HepG2 (cell line): ENCODE data around the gene RHBDF2. TPM values are rescaled to one million over a fixed set of nuclear protein-coding genes. Genes with fewer than 3 reads are reported as not detected.

Experiments
- ATAC-seq: fragments of 200-7000 bp; cut with Tn5 transposase; 3 replicates; pipeline ENCODE4 v1.9.1; 2020; ENCODE audit warnings: mild to moderate bottlenecking, moderate library complexity
- BruUV-seq: library from RNA; stranded (reverse); fragments of 400-500 nt; replicated peaks from 2 replicates; lab custom pipeline; 2021; lab: Mats Ljungman, UMichigan
- CTCF ChIA-PET: fragments of 300-600 bp; formaldehyde crosslinking; extraction: SDS; loops from one replicate; lab custom pipeline; 2021; ENCODE audit warnings: low total read pairs, inconsistent platforms, low intra/inter-chr PET ratio; lab: Yijun Ruan, JAX
- POLR2A ChIA-PET: fragments of 350-600 bp; sonication (Branson Sonifier 250); formaldehyde crosslinking; loops from one replicate; lab custom pipeline; 2020; ENCODE audit warnings: antibody characterized with exemption, inconsistent platforms; lab: Yijun Ruan, JAX
- DNase-seq: peaks from one replicate; pipeline ENCODE4 v3.0.0-alpha.2; 2015; ENCODE audit warnings: low spot score
- FAIRE-seq: peaks from 3 replicates; lab custom pipeline; 2011; peaks lifted over from hg19 to GRCh38; lab: Jason Lieb, UNC
- H2AFZ ChIP-seq: one replicate; pipeline ENCODE4 v1.6.1; 2011; ENCODE audit warnings: low read length, inconsistent platforms
- H3K27ac ChIP-seq: fragments of 300-600 bp; 3 replicates; pipeline ENCODE4 v1.8.0; 2011; ENCODE audit warnings: mixed run types, mild to moderate bottlenecking, mixed read lengths, low read length, inconsistent platforms; ENCODE audit not compliant: insufficient read depth; ENCODE audit errors: extremely low read length
- H3K27me3 ChIP-seq, 2 experiments: fragments of 200-600 bp in 1 of 2; 2 replicates in 1 of 2; 3 replicates in 1 of 2; pipeline versions ENCODE4 v1.6.0 to v1.8.0; 2011; ENCODE audit warnings: low read length in 2 of 2, mild to moderate bottlenecking in 2 of 2, moderate library complexity in 2 of 2, inconsistent platforms in 1 of 2; ENCODE audit not compliant: insufficient read depth in 2 of 2, control insufficient read depth in 1 of 2
- H3K36me3 ChIP-seq, 2 experiments: fragments of 200-600 bp in 1 of 2; replicated peaks in 1 of 2; 2 replicates in 1 of 2; 3 replicates in 1 of 2; pipeline versions ENCODE4 v1.5.1 to v1.8.0; 2011; ENCODE audit warnings: low read length in 2 of 2, inconsistent platforms in 1 of 2; ENCODE audit not compliant: insufficient read depth in 2 of 2, control insufficient read depth in 1 of 2
- H3K4me1 ChIP-seq: 2 replicates; pipeline ENCODE4 v1.5.1; 2012; ENCODE audit warnings: low read length, inconsistent platforms; ENCODE audit not compliant: insufficient read depth
- H3K4me2 ChIP-seq: 2 replicates; pipeline ENCODE4 v1.6.0; 2011; ENCODE audit warnings: low read depth, low read length, inconsistent platforms
- H3K4me3 ChIP-seq, 3 experiments: fragments of 200-600 bp in 1 of 3; sonication (generic), shearing (Covaris generic) in 1 of 3; replicated peaks in 1 of 3; 2 replicates each; pipeline ENCODE4 v1.5.1; 2011 to 2016; ENCODE audit warnings: low read length in 3 of 3, inconsistent platforms in 2 of 3, low read depth in 2 of 3, mild to moderate bottlenecking in 2 of 3, control low read depth in 1 of 3, mixed read lengths in 1 of 3; ENCODE audit not compliant: insufficient read depth in 1 of 3
- H3K79me2 ChIP-seq: one replicate; pipeline ENCODE4 v1.6.1; 2011; ENCODE audit warnings: low read length, inconsistent platforms; ENCODE audit not compliant: insufficient read depth
- H3K9ac ChIP-seq: 2 replicates; pipeline ENCODE4 v1.6.0; 2011; ENCODE audit warnings: mild to moderate bottlenecking, low read depth, low read length, inconsistent platforms; ENCODE audit not compliant: insufficient read depth
- H3K9me3 ChIP-seq: 2 replicates; pipeline ENCODE4 v1.5.1; 2012; ENCODE audit warnings: mild to moderate bottlenecking, low read length
- H4K20me1 ChIP-seq: 2 replicates; pipeline ENCODE4 v1.6.0; 2011; ENCODE audit warnings: inconsistent platforms, mild to moderate bottlenecking, low read length, moderate library complexity; ENCODE audit not compliant: insufficient read depth
- CEBPZ ChIP-seq: IDR thresholded peaks from 2 replicates; pipeline ENCODE4 v1.6.1; 2012; ENCODE audit warnings: low read length, improper control_type of control experiment
- CERS6 ChIP-seq: sonication (generic); formaldehyde crosslinking; IDR thresholded peaks from 2 replicates; pipeline ENCODE4 v1.5.0; 2020; ENCODE audit warnings: missing genetic modification reagents
- PATZ1 ChIP-seq: sonication (generic); formaldehyde crosslinking; IDR thresholded peaks from 2 replicates; pipeline ENCODE4 v1.4.0; 2020; ENCODE audit warnings: missing genetic modification reagents
- RCOR2 ChIP-seq: IDR thresholded peaks from 2 replicates; pipeline ENCODE4 v1.6.1; 2016; ENCODE audit warnings: missing biosample characterization, missing genetic modification reagents
- SALL2 ChIP-seq: sonication (generic); formaldehyde crosslinking; IDR thresholded peaks from 2 replicates; pipeline ENCODE4 v1.8.1; 2023; ENCODE audit warnings: mild to moderate bottlenecking, missing genetic modification reagents, inconsistent platforms
- THAP9 ChIP-seq: sonication (generic); formaldehyde crosslinking; IDR thresholded peaks from 2 replicates; pipeline ENCODE4; 2020; ENCODE audit warnings: missing genetic modification reagents, mild to moderate bottlenecking, borderline replicate concordance
- ZNF558 ChIP-seq: sonication (generic); formaldehyde crosslinking; IDR thresholded peaks from 2 replicates; pipeline ENCODE4 v1.9.0; 2022; ENCODE audit warnings: mild to moderate bottlenecking, missing genetic modification reagents, borderline replicate concordance
- ZNF619 ChIP-seq: sonication (generic); formaldehyde crosslinking; IDR thresholded peaks from 2 replicates; pipeline ENCODE4 v1.4.0; 2020; ENCODE audit warnings: mild to moderate bottlenecking, missing genetic modification reagents
- WGBS: methylation state at CpG from one replicate; pipeline ENCODE4 v1.1.6; 2017; ENCODE audit warnings: low lambda C conversion rate; 5-methylcytosine and 5-hydroxymethylcytosine counted together
- in situ Hi-C: cut with HindIII; loops from 2 replicates; pipeline ENCODE4 v1.10.0; 2017; ENCODE audit warnings: low pct_unique_long_range_greater_than_20kb; ENCODE audit not compliant: extremely low pct_ligation_motif_present
- intact Hi-C: fragments of 100-400 bp; cut with micrococcal nuclease; formaldehyde crosslinking; loops from one replicate; pipeline ENCODE4 v1.10.0; 2022; ENCODE audit not compliant: unreplicated experiment
- polyA plus RNA-seq, 8 experiments: library from polyadenylated mRNA; depleted of rRNA in 3 of 8; stranded (reverse) in 7 of 8; unstranded in 1 of 8; fragments of >200 nt; fragmentation: Illumina TruSeq in 4 of 8; extraction: Trizol in 4 of 8; gene quantifications; 2 replicates each; pipeline versions ENCODE4 v1.2.1 to v1.2.3, GENCODE V29; 2011 to 2016; ENCODE audit warnings: low read depth in 4 of 8, missing spikeins in 1 of 8, mixed read lengths in 1 of 8; ENCODE audit not compliant: insufficient read depth in 1 of 8
- total RNA-seq, 5 experiments: library from RNA; depleted of rRNA; stranded (reverse); fragments of >200 nt; fragmentation: Illumina TruSeq; extraction: Trizol; gene quantifications; 2 replicates each; pipeline ENCODE4 v1.2.3, GENCODE V29; 2016; ENCODE audit warnings: low read depth in 1 of 5

Gene RHBDF2
- total and polyA plus RNA-seq, 2 of the 13 experiments (the other 11 are each of a cell fraction or from before 2014, with no cell fraction given): 7.8 to 24.2 TPM

GRCh38 chr17:76531486-76532038 is 30.3 kb upstream of the RHBDF2 start:
- Histone ChIP-seq H3K79me2 (no peaks in the 10 kb centered on the region), H3K36me3 (no peaks in the 10 kb centered on the region), H3K4me2 (no peak overlapping the region), H2AFZ (no peak overlapping the region), H3K27me3 (no peaks in the 10 kb centered on the region), H3K4me3 (no peak overlapping the region), H3K27ac (peak overlapping the region; percentile 22), H3K4me1 (peaks cover 89% of the 10 kb centered on the region), H3K9ac (no peak overlapping the region), H3K9me3 (no peaks in the 10 kb centered on the region), H4K20me1 (no peaks in the 10 kb centered on the region)
- ChIA-PET CTCF (interaction anchor here (0.6 to 2.0 kb wide), 2 partner anchors 9 to 15 kb away, joined by 3 to 8 read pairs; no protein-coding TSS in a partner anchor), POLR2A (interaction anchor here (1.7 to 4.0 kb wide), 7 partner anchors 7 to 33 kb away, joined by 4 to 44 read pairs (median 18); no protein-coding TSS in a partner anchor)
- in situ Hi-C loops: no loop called here
- no peak for ATAC-seq
- TF ChIP-seq THAP9 (CRISPR knock-in tag): no peak
- TF ChIP-seq RCOR2 (CRISPR knock-in tag): no peak
- no peak for TF ChIP-seq PATZ1 (CRISPR knock-in tag)
- peak; percentile 55; the same call in 1 of the 2 replicates for TF ChIP-seq SALL2 (CRISPR knock-in tag)
- TF ChIP-seq CEBPZ: no peak
- 0 out of 2 replicates have a peak, but pooled peaks have one; percentile 1 for TF ChIP-seq CERS6
- no peak for TF ChIP-seq ZNF558 (CRISPR knock-in tag)
- no peak for TF ChIP-seq ZNF619
- WGBS: 94% methylated on average over 17 of the region's 18 CpGs
- no TSS peak for BruUV-seq
- intact Hi-C loops: no loop called here
- no peak for DNase-seq
- FAIRE-seq: no peak
